ENCODE results near the gene CLASP1. TPM values are rescaled to one million over a fixed set of nuclear protein-coding genes. Genes with fewer than 3 reads are reported as not detected.

The CLASP1 gene
- total RNA-seq, 1 experiment from 2014 or later = 45.9 TPM

DNA sequence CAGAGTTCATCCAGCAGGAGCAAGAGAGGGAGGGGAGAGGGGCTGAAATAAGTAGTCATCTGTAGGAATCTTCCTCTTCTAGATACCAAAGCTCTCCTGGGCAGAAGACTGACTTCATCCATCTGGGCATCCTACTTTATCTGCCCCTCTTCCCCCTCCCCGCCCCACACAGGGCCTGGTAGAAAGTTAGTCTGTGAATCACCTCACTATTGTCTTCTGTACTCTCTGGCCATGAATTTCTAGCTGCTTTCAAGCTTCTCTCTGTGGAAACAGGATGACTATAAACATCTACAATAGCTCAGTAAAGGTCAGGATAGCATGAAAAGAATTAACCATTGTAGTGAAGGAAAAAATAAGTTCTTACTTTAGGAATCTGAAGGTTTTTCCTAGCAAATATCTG, 166.2 kb downstream of the CLASP1 start:
- no peak for TF ChIP-seq CTCF (conservative IDR thresholded peaks at IDR 0.05)
- H4K20me1 ChIP-seq (ENCODE audit: control insufficient read depth, insufficient read depth, insufficient read length) = no peaks in the 10 kb centered on the region
- H3K9ac ChIP-seq (ENCODE audit: extremely low read depth, insufficient read length, low read length) = no peak overlapping the region
- no peak for DNase-seq
- H3K79me2 ChIP-seq (ENCODE audit: insufficient read depth, low read length) = no peaks in the 10 kb centered on the region
- no peak overlapping the region for H2BK15ac ChIP-seq (ENCODE audit: low read depth, low read length)
- H2BK20ac ChIP-seq (ENCODE audit: low read depth, low read length, poor library complexity, severe bottlenecking) = no peak overlapping the region
- no peak overlapping the region for H3K23ac ChIP-seq (ENCODE audit: insufficient read length, low read depth, low read length)
- H3K56ac ChIP-seq (ENCODE audit: insufficient read length, low read depth, low read length) = no peak overlapping the region
- WGBS (ENCODE audit: extremely low coverage, insufficient read length, low lambda C conversion rate) = no CpG with 5 or more reads among the region's 1 CpG
- no peaks in the 10 kb centered on the region for H3K4me1 ChIP-seq (ENCODE audit: insufficient read depth, low read length)
- Mint-ChIP-seq H3K4me1 (peaks cover 16 to 17% of the 10 kb centered on the region in 2 experiments), H3K27ac (0 out of 7 replicates have a peak overlapping the region, but pooled peaks of 1 of the 3 experiments have one; percentile 8), H3K9me3 (no peaks in the 10 kb centered on the region), H3K27me3 (ENCODE audit: low read depth) (no peaks in the 10 kb centered on the region), H3K4me3 (no peak overlapping the region), H3K36me3 (ENCODE audit: insufficient read depth in 1 of 3, low read depth in 3 of 3) (no peaks in the 10 kb centered on the region; a peak in 2 of 7 replicates)
- no peak overlapping the region for H4K5ac ChIP-seq (ENCODE audit: insufficient read length, low read depth, low read length)
- H4K8ac ChIP-seq (replicated peaks; ENCODE audit: insufficient read length, low read depth, low read length) = no peak overlapping the region
- H2BK12ac ChIP-seq (ENCODE audit: insufficient read length, low read depth, low read length) = no peak overlapping the region
- H2AK5ac ChIP-seq (ENCODE audit: insufficient read length, low read length) = no peak overlapping the region
- H2AFZ ChIP-seq (ENCODE audit: low read length) = no peak overlapping the region
- no peak overlapping the region for H3K4me2 ChIP-seq (ENCODE audit: insufficient read depth, insufficient read length, low read length)
- H3K9me3 ChIP-seq (ENCODE audit: control insufficient read depth, low read depth, low read length) = no peaks in the 10 kb centered on the region
- no peak overlapping the region for H3T11ph ChIP-seq (ENCODE audit: low read length)
- H3K27me3 ChIP-seq (ENCODE audit: insufficient read depth, low read length) = no peaks in the 10 kb centered on the region
- H4K91ac ChIP-seq (ENCODE audit: insufficient read length, low read depth, low read length) = no peak overlapping the region
- H3K27ac ChIP-seq (ENCODE audit: insufficient read length, low read depth, low read length) = no peak overlapping the region
- no peak overlapping the region for H2BK120ac ChIP-seq (ENCODE audit: low read depth, low read length, poor library complexity, severe bottlenecking)
- H3K23me2 ChIP-seq (ENCODE audit: insufficient read length, low read depth, low read length, poor library complexity, severe bottlenecking) = no peaks in the 10 kb centered on the region
- H2BK5ac ChIP-seq (ENCODE audit: insufficient read length, low read length) = no peak overlapping the region
- H3K14ac ChIP-seq (ENCODE audit: insufficient read depth, low read length) = no peak overlapping the region
- H3K79me1 ChIP-seq (ENCODE audit: insufficient read depth, low read depth, low read length, poor library complexity, severe bottlenecking) = no peaks in the 10 kb centered on the region
- H3K4ac ChIP-seq (ENCODE audit: low read depth, low read length) = no peak overlapping the region
- no peak overlapping the region for H3K18ac ChIP-seq (ENCODE audit: insufficient read length, low read depth, low read length)

All from H9 (cell line).